GM23338 (cell line): ENCODE data around the gene PDSS1. TPM values are rescaled to one million over a fixed set of nuclear protein-coding genes. Genes with fewer than 3 reads are reported as not detected.

Source experiments
- ATAC-seq: fragments of 200-7000 bp; cut with Tn5 transposase; 3 replicates; pipeline ENCODE4 v1.9.1; 2020
- DNase-seq: peaks from one replicate; pipeline ENCODE4 v3.0.0-alpha.2; 2015; ENCODE audit warnings: low spot score
- H2AFZ ChIP-seq: fragments of 200-600 bp; sonication (generic); 2 replicates; pipeline ENCODE4 v1.8.0; 2016; ENCODE audit warnings: antibody characterized with exemption, mild to moderate bottlenecking, moderate library complexity
- H3F3A ChIP-seq: fragments of 200-600 bp; sonication (generic); replicated peaks from 2 replicates; pipeline ENCODE4 v1.8.0; 2017; ENCODE audit warnings: antibody characterized with exemption, mixed run types, low read depth
- H3K27ac ChIP-seq: fragments of 200-600 bp; sonication (generic); 2 replicates; pipeline ENCODE4 v1.6.1; 2016; ENCODE audit warnings: low read depth
- H3K27me3 ChIP-seq: fragments of 200-600 bp; sonication (generic); 2 replicates; pipeline ENCODE4 v1.8.0; 2016; ENCODE audit warnings: mild to moderate bottlenecking, mixed run types, moderate library complexity; ENCODE audit not compliant: insufficient read depth
- H3K36me3 ChIP-seq: fragments of 200-600 bp; sonication (generic); 2 replicates; pipeline ENCODE4 v1.8.0; 2016; ENCODE audit warnings: mild to moderate bottlenecking; ENCODE audit not compliant: insufficient read depth
- H3K4me1 ChIP-seq: fragments of 200-600 bp; sonication (generic); 2 replicates; pipeline ENCODE4 v1.8.0; 2016; ENCODE audit warnings: mild to moderate bottlenecking, moderate library complexity; ENCODE audit not compliant: insufficient read depth
- H3K4me2 ChIP-seq: fragments of 200-600 bp; sonication (generic); 2 replicates; pipeline ENCODE4 v1.7.1; 2017; ENCODE audit warnings: mixed run types
- H3K4me3 ChIP-seq: fragments of 200-600 bp; sonication (generic); 2 replicates; pipeline ENCODE4 v1.6.1; 2016; ENCODE audit warnings: mixed run types
- H3K79me2 ChIP-seq: fragments of 200-600 bp; sonication (generic); replicated peaks from 2 replicates; pipeline ENCODE4 v1.8.0; 2017; ENCODE audit warnings: mild to moderate bottlenecking; ENCODE audit not compliant: insufficient read depth
- H3K9me2 ChIP-seq: fragments of 200-600 bp; sonication (generic); 2 replicates; pipeline ENCODE4 v1.8.0; 2017; ENCODE audit not compliant: insufficient read depth
- H4K20me1 ChIP-seq: fragments of 200-600 bp; sonication (generic); replicated peaks from 2 replicates; pipeline ENCODE4 v1.8.0; 2017; ENCODE audit warnings: mild to moderate bottlenecking; ENCODE audit not compliant: insufficient read depth
- H3K27ac Mint-ChIP-seq: 2 replicates; pipeline ENCODE4 v1.8.0; 2020; ENCODE audit warnings: inconsistent platforms, mild to moderate bottlenecking, moderate library complexity, mixed read lengths
- H3K27me3 Mint-ChIP-seq: 3 replicates; pipeline ENCODE4 v1.8.0; 2022; ENCODE audit warnings: low read depth, mild to moderate bottlenecking, moderate library complexity, mixed read lengths, inconsistent platforms; ENCODE audit not compliant: insufficient read depth, poor library complexity
- H3K36me3 Mint-ChIP-seq: 3 replicates; pipeline ENCODE4 v1.8.0; 2021; ENCODE audit warnings: low read depth, mild to moderate bottlenecking, inconsistent platforms, moderate library complexity, mixed read lengths
- H3K4me1 Mint-ChIP-seq: 3 replicates; pipeline ENCODE4 v1.8.0; 2020; ENCODE audit warnings: mild to moderate bottlenecking, inconsistent platforms, mixed read lengths
- H3K4me3 Mint-ChIP-seq: 3 replicates; pipeline ENCODE4 v1.8.0; 2021; ENCODE audit warnings: moderate library complexity, mild to moderate bottlenecking, inconsistent platforms, mixed read lengths
- H3K9me3 Mint-ChIP-seq: 3 replicates; pipeline ENCODE4 v1.8.0; 2020; ENCODE audit warnings: moderate library complexity, mild to moderate bottlenecking, inconsistent platforms, mixed read lengths
- CTCF ChIP-seq, 2 experiments: fragments of 200-600 bp in 1 of 2; sonication (generic) in 1 of 2; conservative IDR thresholded peaks; 2 replicates each; pipeline versions ENCODE4 v1.5.1 to v1.6.1; 2016 to 2017; ENCODE audit warnings: antibody characterized with exemption in 2 of 2, low read depth in 2 of 2, mild to moderate bottlenecking in 2 of 2, moderate library complexity in 1 of 2
- EZH2 ChIP-seq: fragments of 200-600 bp; sonication (generic); IDR thresholded peaks from one replicate; pipeline ENCODE4 v1.8.0; 2017; ENCODE audit warnings: antibody characterized with exemption, mild to moderate bottlenecking, low read depth; ENCODE audit not compliant: unreplicated experiment
- JUNB ChIP-seq: IDR thresholded peaks from one replicate; pipeline ENCODE4 v1.6.1; 2016; ENCODE audit warnings: antibody characterized with exemption; ENCODE audit not compliant: unreplicated experiment
- NANOG ChIP-seq: IDR thresholded peaks from 2 replicates; pipeline ENCODE4 v1.6.1; 2016; ENCODE audit warnings: antibody characterized with exemption, borderline replicate concordance
- POLR2AphosphoS5 ChIP-seq: IDR thresholded peaks from 2 replicates; pipeline ENCODE4 v1.6.1; 2016; ENCODE audit warnings: antibody characterized with exemption, low read depth
- REST ChIP-seq: IDR thresholded peaks from one replicate; pipeline ENCODE4 v1.6.1; 2018; ENCODE audit warnings: antibody characterized with exemption; ENCODE audit not compliant: unreplicated experiment
- ZNF331 ChIP-seq: fragments of 250-450 bp; sonication (Bioruptor Pico); IDR thresholded peaks from 2 replicates; pipeline ENCODE4 v1.5.0; 2020; ENCODE audit warnings: low read depth, mild to moderate bottlenecking, moderate library complexity
- polyA plus RNA-seq: library from polyadenylated mRNA; unstranded; fragments of >200 nt; fragmentation: Nextera tagmentation; extraction: Ambion mirVana; gene quantifications from 2 replicates; pipeline ENCODE4 v1.2.1, GENCODE V29; 2016
- total RNA-seq: library from RNA; depleted of rRNA; stranded (reverse); fragments of >200 nt; shearing (Covaris generic); gene quantifications from 2 replicates; pipeline ENCODE4 v1.2.3, GENCODE V29; 2014
- TF ChIP-seq, protein P1 (sequence below): IDR thresholded peaks from 2 replicates; pipeline ENCODE4 v1.6.1; 2016; ENCODE audit warnings: antibody characterized with exemption
- TF ChIP-seq, protein P2 (sequence below): fragments of 250-450 bp; sonication (Bioruptor Pico); IDR thresholded peaks from 2 replicates; pipeline ENCODE4 v1.5.0; 2020; ENCODE audit warnings: mild to moderate bottlenecking, moderate library complexity

PDSS1 gene
- total and polyA plus RNA-seq, 2 experiments from 2014 or later, result 21.5 to 26.2 TPM

DNA sequence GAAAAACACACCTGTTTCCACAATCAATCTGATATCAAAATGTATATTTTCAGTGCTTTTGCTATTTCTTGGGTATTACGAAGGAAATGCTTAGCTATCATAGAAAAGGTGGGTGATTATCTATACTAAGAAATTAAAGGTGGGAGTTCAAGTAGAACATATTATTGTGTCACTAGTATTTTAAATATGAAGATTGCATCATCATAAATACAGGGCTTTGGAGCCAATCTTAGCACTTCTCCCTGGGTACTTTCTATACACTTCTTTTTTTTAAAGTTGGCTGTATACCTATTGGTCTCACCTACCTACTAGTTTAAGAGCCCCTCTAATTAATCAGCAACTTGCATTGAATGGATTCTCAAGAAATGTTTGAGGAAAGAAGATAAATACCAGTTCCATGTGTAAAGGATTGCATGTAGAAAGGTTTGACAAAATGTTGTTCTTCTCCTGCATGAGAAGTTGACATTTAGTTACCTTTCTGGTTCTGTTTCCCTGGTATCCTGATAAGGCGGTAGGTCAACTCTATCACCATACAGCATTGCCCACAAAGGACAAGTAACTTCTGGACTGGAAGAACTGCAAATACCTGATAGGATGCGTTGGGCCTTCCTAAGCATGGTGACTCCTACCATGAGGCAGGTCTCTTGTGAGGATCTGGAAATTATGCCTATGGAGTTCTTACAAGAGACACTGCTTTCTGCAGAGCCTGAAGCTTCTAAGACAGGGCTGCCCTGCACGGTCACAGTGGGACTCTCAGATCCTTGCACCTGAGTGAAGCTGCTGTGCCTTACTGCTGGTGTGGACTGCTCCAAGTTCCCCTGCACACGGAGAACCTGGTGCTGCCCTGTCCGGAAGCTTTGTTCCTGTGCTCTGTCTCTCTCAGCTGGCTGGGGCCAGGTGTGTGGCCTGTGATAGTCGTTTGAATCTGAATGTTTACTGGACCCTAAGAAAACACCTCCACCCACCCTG is 32.1 kb upstream of the PDSS1 start (continued):
- no peak for TF ChIP-seq CTCF (conservative IDR thresholded peaks at IDR 0.05; ENCODE audit: low read depth in 2 of 2)
- TF ChIP-seq EZH2, result no peak

- Histone ChIP-seq H3K4me1 (no peaks in the 10 kb centered on the region), H3K36me3 (no peaks in the 10 kb centered on the region), H3K4me3 (no peak overlapping the region), H3K27ac (no peak overlapping the region), H3K79me2 (no peaks in the 10 kb centered on the region), H3K4me2 (no peak overlapping the region), H3K27me3 (no peaks in the 10 kb centered on the region), H4K20me1 (no peaks in the 10 kb centered on the region), H3F3A (no peaks in the 10 kb centered on the region), H3K9me2 (0 out of 2 replicates have a peak, but pooled peaks cover 3% of the 10 kb centered on the region), H2AFZ (no peak overlapping the region)
- Mint-ChIP-seq H3K27me3 (peaks cover 2% of the 10 kb centered on the region), H3K9me3 (no peaks in the 10 kb centered on the region), H3K27ac (no peak overlapping the region), H3K4me3 (no peak overlapping the region), H3K36me3 (no peaks in the 10 kb centered on the region), H3K4me1 (no peaks in the 10 kb centered on the region)
- DNase-seq (no peak), ATAC-seq (no peak)
- TF ChIP-seq, protein P1, sequence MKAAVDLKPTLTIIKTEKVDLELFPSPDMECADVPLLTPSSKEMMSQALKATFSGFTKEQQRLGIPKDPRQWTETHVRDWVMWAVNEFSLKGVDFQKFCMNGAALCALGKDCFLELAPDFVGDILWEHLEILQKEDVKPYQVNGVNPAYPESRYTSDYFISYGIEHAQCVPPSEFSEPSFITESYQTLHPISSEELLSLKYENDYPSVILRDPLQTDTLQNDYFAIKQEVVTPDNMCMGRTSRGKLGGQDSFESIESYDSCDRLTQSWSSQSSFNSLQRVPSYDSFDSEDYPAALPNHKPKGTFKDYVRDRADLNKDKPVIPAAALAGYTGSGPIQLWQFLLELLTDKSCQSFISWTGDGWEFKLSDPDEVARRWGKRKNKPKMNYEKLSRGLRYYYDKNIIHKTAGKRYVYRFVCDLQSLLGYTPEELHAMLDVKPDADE, result no peak
- TF ChIP-seq NANOG (no peak), ZNF331 (CRISPR knock-in tag) (no peak), POLR2AphosphoS5 (no peak), JUNB (no peak), REST (no peak)
- TF ChIP-seq, protein P2, sequence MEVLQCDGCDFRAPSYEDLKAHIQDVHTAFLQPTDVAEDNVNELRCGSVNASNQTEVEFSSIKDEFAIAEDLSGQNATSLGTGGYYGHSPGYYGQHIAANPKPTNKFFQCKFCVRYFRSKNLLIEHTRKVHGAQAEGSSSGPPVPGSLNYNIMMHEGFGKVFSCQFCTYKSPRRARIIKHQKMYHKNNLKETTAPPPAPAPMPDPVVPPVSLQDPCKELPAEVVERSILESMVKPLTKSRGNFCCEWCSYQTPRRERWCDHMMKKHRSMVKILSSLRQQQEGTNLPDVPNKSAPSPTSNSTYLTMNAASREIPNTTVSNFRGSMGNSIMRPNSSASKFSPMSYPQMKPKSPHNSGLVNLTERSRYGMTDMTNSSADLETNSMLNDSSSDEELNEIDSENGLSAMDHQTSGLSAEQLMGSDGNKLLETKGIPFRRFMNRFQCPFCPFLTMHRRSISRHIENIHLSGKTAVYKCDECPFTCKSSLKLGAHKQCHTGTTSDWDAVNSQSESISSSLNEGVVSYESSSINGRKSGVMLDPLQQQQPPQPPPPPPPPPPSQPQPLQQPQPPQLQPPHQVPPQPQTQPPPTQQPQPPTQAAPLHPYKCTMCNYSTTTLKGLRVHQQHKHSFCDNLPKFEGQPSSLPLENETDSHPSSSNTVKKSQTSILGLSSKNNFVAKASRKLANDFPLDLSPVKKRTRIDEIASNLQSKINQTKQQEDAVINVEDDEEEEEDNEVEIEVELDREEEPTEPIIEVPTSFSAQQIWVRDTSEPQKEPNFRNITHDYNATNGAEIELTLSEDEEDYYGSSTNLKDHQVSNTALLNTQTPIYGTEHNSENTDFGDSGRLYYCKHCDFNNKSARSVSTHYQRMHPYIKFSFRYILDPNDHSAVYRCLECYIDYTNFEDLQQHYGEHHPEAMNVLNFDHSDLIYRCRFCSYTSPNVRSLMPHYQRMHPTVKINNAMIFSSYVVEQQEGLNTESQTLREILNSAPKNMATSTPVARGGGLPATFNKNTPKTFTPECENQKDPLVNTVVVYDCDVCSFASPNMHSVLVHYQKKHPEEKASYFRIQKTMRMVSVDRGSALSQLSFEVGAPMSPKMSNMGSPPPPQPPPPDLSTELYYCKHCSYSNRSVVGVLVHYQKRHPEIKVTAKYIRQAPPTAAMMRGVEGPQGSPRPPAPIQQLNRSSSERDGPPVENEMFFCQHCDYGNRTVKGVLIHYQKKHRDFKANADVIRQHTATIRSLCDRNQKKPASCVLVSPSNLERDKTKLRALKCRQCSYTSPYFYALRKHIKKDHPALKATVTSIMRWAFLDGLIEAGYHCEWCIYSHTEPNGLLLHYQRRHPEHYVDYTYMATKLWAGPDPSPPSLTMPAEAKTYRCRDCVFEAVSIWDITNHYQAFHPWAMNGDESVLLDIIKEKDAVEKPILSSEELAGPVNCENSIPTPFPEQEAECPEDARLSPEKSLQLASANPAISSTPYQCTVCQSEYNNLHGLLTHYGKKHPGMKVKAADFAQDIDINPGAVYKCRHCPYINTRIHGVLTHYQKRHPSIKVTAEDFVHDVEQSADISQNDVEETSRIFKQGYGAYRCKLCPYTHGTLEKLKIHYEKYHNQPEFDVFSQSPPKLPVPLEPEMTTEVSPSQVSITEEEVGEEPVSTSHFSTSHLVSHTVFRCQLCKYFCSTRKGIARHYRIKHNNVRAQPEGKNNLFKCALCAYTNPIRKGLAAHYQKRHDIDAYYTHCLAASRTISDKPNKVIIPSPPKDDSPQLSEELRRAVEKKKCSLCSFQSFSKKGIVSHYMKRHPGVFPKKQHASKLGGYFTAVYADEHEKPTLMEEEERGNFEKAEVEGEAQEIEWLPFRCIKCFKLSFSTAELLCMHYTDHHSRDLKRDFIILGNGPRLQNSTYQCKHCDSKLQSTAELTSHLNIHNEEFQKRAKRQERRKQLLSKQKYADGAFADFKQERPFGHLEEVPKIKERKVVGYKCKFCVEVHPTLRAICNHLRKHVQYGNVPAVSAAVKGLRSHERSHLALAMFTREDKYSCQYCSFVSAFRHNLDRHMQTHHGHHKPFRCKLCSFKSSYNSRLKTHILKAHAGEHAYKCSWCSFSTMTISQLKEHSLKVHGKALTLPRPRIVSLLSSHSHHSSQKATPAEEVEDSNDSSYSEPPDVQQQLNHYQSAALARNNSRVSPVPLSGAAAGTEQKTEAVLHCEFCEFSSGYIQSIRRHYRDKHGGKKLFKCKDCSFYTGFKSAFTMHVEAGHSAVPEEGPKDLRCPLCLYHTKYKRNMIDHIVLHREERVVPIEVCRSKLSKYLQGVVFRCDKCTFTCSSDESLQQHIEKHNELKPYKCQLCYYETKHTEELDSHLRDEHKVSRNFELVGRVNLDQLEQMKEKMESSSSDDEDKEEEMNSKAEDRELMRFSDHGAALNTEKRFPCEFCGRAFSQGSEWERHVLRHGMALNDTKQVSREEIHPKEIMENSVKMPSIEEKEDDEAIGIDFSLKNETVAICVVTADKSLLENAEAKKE, result no peak
These were observed 21.6 kb upstream of the PDSS1 start for GRCh38 chr10:26675873-26676257.
